Measurements from ENCODE around the gene ROBO3.

The ROBO3 gene

GRCh38 chr11:124875401-124875800 is 10.2 kb downstream of the ROBO3 start:
- Mint-ChIP-seq H3K4me3 (peak overlapping the region; percentile 80 to 83), H3K4me1 (ENCODE audit: low read depth in 2 of 2) (peaks cover 13 to 19% of the 10 kb centered on the region in 2 donors), H3K36me3 (ENCODE audit: insufficient read depth) (peaks cover 9% of the 10 kb centered on the region), H3K27me3 (peaks cover 24 to 85% of the 10 kb centered on the region in 2 donors), H3K27ac (no peak overlapping the region), H3K9me3 (no peaks in the 10 kb centered on the region)
- no peak for ATAC-seq (replicated peaks)
- DNase-seq: no peak

- DNase-seq: peak; percentile 67 to 82 (median 67)
- Mint-ChIP-seq H3K36me3 (ENCODE audit: insufficient read depth) (peaks cover 9% of the 10 kb centered on the region), H3K27ac (peak overlapping the region; percentile 69 to 88), H3K9me3 (no peaks in the 10 kb centered on the region), H3K4me3 (peak overlapping the region; percentile 80 to 83), H3K4me1 (ENCODE audit: low read depth in 2 of 2) (peaks cover 13 to 19% of the 10 kb centered on the region in 2 donors), H3K27me3 (peaks cover 18 to 77% of the 10 kb centered on the region in 2 donors)
- peak; percentile 95 for ATAC-seq (replicated peaks)
Observed at GRCh38 chr11:124875943-124876817, 10.9 kb downstream of the ROBO3 start.

GRCh38 chr11:124876818-124877630 is 11.8 kb downstream of the ROBO3 start:
- Mint-ChIP-seq H3K4me3 (peak overlapping the region; percentile 80 to 83), H3K27ac (peak overlapping the region; percentile 70 to 88), H3K36me3 (ENCODE audit: insufficient read depth) (peaks cover 9% of the 10 kb centered on the region), H3K4me1 (ENCODE audit: low read depth in 2 of 2) (peaks cover 13 to 19% of the 10 kb centered on the region in 2 donors), H3K9me3 (no peaks in the 10 kb centered on the region), H3K27me3 (peaks cover 18 to 68% of the 10 kb centered on the region in 2 donors)
- no peak for DNase-seq
- no peak for ATAC-seq (replicated peaks)

GRCh38 chr11:124877631-124877909 is 12.3 kb downstream of the ROBO3 start:
- Mint-ChIP-seq H3K9me3 (no peaks in the 10 kb centered on the region), H3K27ac (peak overlapping the region; percentile 70 to 88), H3K27me3 (peaks cover 18 to 63% of the 10 kb centered on the region in 2 donors), H3K4me3 (peak overlapping the region; percentile 80 to 83), H3K4me1 (ENCODE audit: low read depth in 2 of 2) (peaks cover 13 to 19% of the 10 kb centered on the region in 2 donors), H3K36me3 (ENCODE audit: insufficient read depth) (peaks cover 9% of the 10 kb centered on the region)
- ATAC-seq (replicated peaks) (no peak), DNase-seq (no peak)

GRCh38 chr11:124877910-124878758 is 12.9 kb downstream of the ROBO3 start:
- Mint-ChIP-seq H3K9me3 (no peaks in the 10 kb centered on the region), H3K4me1 (ENCODE audit: low read depth in 2 of 2) (peaks cover 13 to 19% of the 10 kb centered on the region in 2 donors), H3K4me3 (peak overlapping the region; percentile 80 to 83), H3K27me3 (peaks cover 14 to 57% of the 10 kb centered on the region in 2 donors), H3K36me3 (ENCODE audit: insufficient read depth) (peaks cover 9% of the 10 kb centered on the region), H3K27ac (no peak overlapping the region)
- DNase-seq: no peak
- no peak for ATAC-seq (replicated peaks)

- no peaks in the 10 kb centered on the region for H3K9me3 Mint-ChIP-seq
- H3K27me3 Mint-ChIP-seq: peaks cover 13 to 54% of the 10 kb centered on the region in 2 donors
- ATAC-seq (replicated peaks): no peak
- no peak overlapping the region for H3K27ac Mint-ChIP-seq
- H3K4me3 Mint-ChIP-seq: no peak overlapping the region
- no peak for DNase-seq
- H3K36me3 Mint-ChIP-seq (ENCODE audit: insufficient read depth): peaks cover 9% of the 10 kb centered on the region
- H3K4me1 Mint-ChIP-seq (ENCODE audit: low read depth in 2 of 2): peaks cover 13 to 19% of the 10 kb centered on the region in 2 donors
Observed at GRCh38 chr11:124878759-124879492, 13.7 kb downstream of the ROBO3 start.

GRCh38 chr11:124879493-124880289 is 14.5 kb downstream of the ROBO3 start:
- Mint-ChIP-seq H3K9me3 (no peaks in the 10 kb centered on the region), H3K4me1 (ENCODE audit: low read depth in 2 of 2) (peaks cover 13 to 19% of the 10 kb centered on the region in 2 donors), H3K27ac (no peak overlapping the region), H3K27me3 (peaks cover 13 to 54% of the 10 kb centered on the region in 2 donors), H3K4me3 (no peak overlapping the region), H3K36me3 (ENCODE audit: insufficient read depth) (peaks cover 9% of the 10 kb centered on the region)
- DNase-seq: no peak
- ATAC-seq (replicated peaks): no peak

GRCh38 chr11:124880290-124880611 is 15.0 kb downstream of the ROBO3 start:
- peaks cover 11 to 54% of the 10 kb centered on the region in 2 donors for H3K27me3 Mint-ChIP-seq
- DNase-seq (no peak), ATAC-seq (replicated peaks) (no peak)
- H3K27ac Mint-ChIP-seq: peak overlapping the region in 1 of 2 donors; percentile 7
- H3K36me3 Mint-ChIP-seq (ENCODE audit: insufficient read depth): peaks cover 9% of the 10 kb centered on the region
- no peaks in the 10 kb centered on the region for H3K9me3 Mint-ChIP-seq
- H3K4me3 Mint-ChIP-seq: no peak overlapping the region
- H3K4me1 Mint-ChIP-seq (ENCODE audit: low read depth in 2 of 2): peaks cover 13 to 19% of the 10 kb centered on the region in 2 donors

GRCh38 chr11:124880958-124881357 is 15.7 kb downstream of the ROBO3 start:
- Mint-ChIP-seq H3K4me3 (no peak overlapping the region), H3K9me3 (no peaks in the 10 kb centered on the region), H3K4me1 (ENCODE audit: low read depth in 2 of 2) (peaks cover 10 to 15% of the 10 kb centered on the region in 2 donors), H3K27ac (peak overlapping the region in 1 of 2 donors; percentile 7), H3K36me3 (ENCODE audit: insufficient read depth) (peaks cover 3% of the 10 kb centered on the region), H3K27me3 (peaks cover 12 to 55% of the 10 kb centered on the region in 2 donors)
- ATAC-seq (replicated peaks) (no peak), DNase-seq (no peak)

GRCh38 chr11:124882339-124883071 is 17.3 kb downstream of the ROBO3 start:
- Mint-ChIP-seq H3K27me3 (peaks cover 23 to 65% of the 10 kb centered on the region in 2 donors), H3K36me3 (ENCODE audit: insufficient read depth) (no peaks in the 10 kb centered on the region), H3K4me1 (ENCODE audit: low read depth in 2 of 2) (peaks cover 2 to 7% of the 10 kb centered on the region in 2 donors), H3K9me3 (no peaks in the 10 kb centered on the region), H3K4me3 (no peak overlapping the region), H3K27ac (peak overlapping the region in 1 of 2 donors; percentile 73)
- no peak for ATAC-seq (replicated peaks)
- DNase-seq: no peak

GRCh38 chr11:124884340-124884739 is 19.1 kb downstream of the ROBO3 start:
- Mint-ChIP-seq H3K27me3 (peaks cover 32 to 58% of the 10 kb centered on the region in 2 donors), H3K27ac (no peak overlapping the region), H3K36me3 (ENCODE audit: insufficient read depth) (no peaks in the 10 kb centered on the region), H3K4me1 (ENCODE audit: low read depth in 2 of 2) (peaks cover 0 to 1% of the 10 kb centered on the region in 2 donors), H3K9me3 (no peaks in the 10 kb centered on the region), H3K4me3 (no peak overlapping the region)
- DNase-seq (no peak), ATAC-seq (replicated peaks) (no peak)

All from effector memory CD8-positive, alpha-beta T cell (primary cell).